Kidney (tissue), 14 donors: ENCODE measurements around the gene HDAC11. TPM values are rescaled to one million over a fixed set of nuclear protein-coding genes. Genes with fewer than 3 reads are reported as not detected.
A peak's percentile ranks its signal among the peaks of the same experiment; 100 is the strongest.
"Not testable (repeated sequence)": the region's sequence is repeated elsewhere in the genome, so short reads cannot be mapped to it uniquely, and the experiment has no call there.

Experiments
- DNase-seq, 5 donors: peaks; one replicate each; pipeline ENCODE4 v3.0.0-alpha.2; 2013 to 2020
- FAIRE-seq: peaks from 2 replicates; lab custom pipeline; 2012; peaks lifted over from hg19 to GRCh38; lab: Jason Lieb, UNC
- H3K27ac ChIP-seq, 2 donors: one replicate each; pipeline ENCODE4 v1.7.0; 2013; ENCODE audit warnings: low read depth in 2 of 2, low read length in 2 of 2, inconsistent platforms in 1 of 2
- H3K27me3 ChIP-seq: one replicate; pipeline ENCODE4 v1.7.1; 2013; ENCODE audit warnings: low read length, inconsistent platforms; ENCODE audit not compliant: control insufficient read depth, insufficient read depth
- H3K36me3 ChIP-seq, 3 donors: one replicate each; pipeline versions ENCODE4 v1.7.0 to v1.7.1; 2013; ENCODE audit warnings: low read length in 3 of 3, control low read depth in 1 of 3, inconsistent platforms in 1 of 3; ENCODE audit not compliant: insufficient read depth in 3 of 3, control insufficient read depth in 2 of 3
- H3K4me1 ChIP-seq, 3 donors: one replicate each; pipeline versions ENCODE4 v1.7.0 to v1.7.1; 2013; ENCODE audit warnings: low read length in 3 of 3, inconsistent platforms in 1 of 3, low read depth in 1 of 3; ENCODE audit not compliant: control insufficient read depth in 2 of 3, insufficient read depth in 2 of 3
- H3K4me3 ChIP-seq, 3 donors: one replicate each; pipeline versions ENCODE4 v1.7.0 to v1.8.1; 2013; ENCODE audit warnings: low read length in 3 of 3, control low read depth in 1 of 3, inconsistent platforms in 1 of 3
- H3K9ac ChIP-seq, 3 donors: one replicate each; pipeline versions ENCODE4 v1.7.0 to v1.7.1; 2013; ENCODE audit warnings: low read length in 3 of 3, control low read depth in 1 of 3, inconsistent platforms in 1 of 3
- H3K9me3 ChIP-seq, 3 donors: one replicate each; pipeline versions ENCODE4 v1.7.0 to v1.7.1; 2013; ENCODE audit warnings: low read length in 3 of 3, control low read depth in 1 of 3, inconsistent platforms in 1 of 3; ENCODE audit not compliant: control insufficient read depth in 2 of 3, insufficient read depth in 1 of 3
- CTCF ChIP-seq: IDR thresholded peaks from 3 replicates; pipeline ENCODE4 v1.5.1; 2012; ENCODE audit warnings: mild to moderate bottlenecking, moderate library complexity, borderline replicate concordance; ENCODE audit not compliant: insufficient read depth; ENCODE audit errors: extremely low read depth
- intact Hi-C: fragments of 100-400 bp; cut with DNase I; formaldehyde crosslinking; loops from one replicate; pipeline ENCODE4 v1.11.1; 2022
- polyA plus RNA-seq: library from polyadenylated mRNA; stranded (reverse); fragments of 350-450 nt; fragmentation: Illumina TruSeq; extraction: RNeasy Lipid Tissue Mini Kit (QIAGEN cat#74804); gene quantifications from one replicate; pipeline ENCODE4 v1.2.3, GENCODE V29; 2014; ENCODE audit warnings: low read depth, low replicate concordance; ENCODE audit not compliant: insufficient read depth
- total RNA-seq: library from RNA; stranded (reverse); fragmentation: NEBNext Ultra II Directional; extraction: Animal tissue kit (Norgen Biotek cat#: 25700); gene quantifications from one replicate; pipeline ENCODE4 v1.2.1, GENCODE V29; 2021
- donor health status: control.
- donor health status: control.
- donor health status: control.
- donor health status: control.
- donor health status: control.
- donor health status: DM: yes; HTN: yes; CAD: no.
- donor health status: Normal renal cell carcinoma (clear cell type).

The HDAC11 gene
- total and polyA plus RNA-seq, 2 donors from 2014 or later = 28.3 to 43.7 TPM

DNA sequence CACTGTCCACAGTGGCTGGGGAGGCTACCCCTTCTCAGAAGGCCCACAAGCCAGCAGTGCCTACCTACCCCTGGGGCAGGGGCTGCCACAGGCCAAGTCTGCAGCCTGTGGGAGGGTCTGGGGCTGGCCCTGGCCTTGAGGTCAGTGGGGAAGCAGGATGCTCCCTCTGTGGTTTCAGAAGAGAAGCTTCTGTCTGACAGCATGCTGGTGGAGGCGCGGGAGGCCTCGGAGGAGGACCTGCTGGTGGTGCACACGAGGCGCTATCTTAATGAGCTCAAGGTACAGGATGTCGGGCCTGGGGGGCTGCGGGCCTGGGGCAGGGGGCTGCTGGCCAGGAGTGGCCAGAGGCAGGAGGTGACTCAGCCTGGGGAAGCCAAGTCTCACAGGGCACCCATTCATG, 3.2 kb downstream of the HDAC11 start:
- H3K4me1 ChIP-seq = peaks cover 0 to 22% (median 10%) of the 10 kb centered on the region in 3 donors
- no peaks in the 10 kb centered on the region for H3K36me3 ChIP-seq
- TF ChIP-seq CTCF = no peak
- no peak overlapping the region for H3K9ac ChIP-seq
- FAIRE-seq (no peak), DNase-seq (peak in 1 of 5 donors; percentile 58)
- no peaks in the 10 kb centered on the region for H3K9me3 ChIP-seq
- intact Hi-C loops = no loop called here
- H3K4me3 ChIP-seq = no peak overlapping the region
- no peak overlapping the region for H3K27ac ChIP-seq
- no peaks in the 10 kb centered on the region for H3K27me3 ChIP-seq

DNA sequence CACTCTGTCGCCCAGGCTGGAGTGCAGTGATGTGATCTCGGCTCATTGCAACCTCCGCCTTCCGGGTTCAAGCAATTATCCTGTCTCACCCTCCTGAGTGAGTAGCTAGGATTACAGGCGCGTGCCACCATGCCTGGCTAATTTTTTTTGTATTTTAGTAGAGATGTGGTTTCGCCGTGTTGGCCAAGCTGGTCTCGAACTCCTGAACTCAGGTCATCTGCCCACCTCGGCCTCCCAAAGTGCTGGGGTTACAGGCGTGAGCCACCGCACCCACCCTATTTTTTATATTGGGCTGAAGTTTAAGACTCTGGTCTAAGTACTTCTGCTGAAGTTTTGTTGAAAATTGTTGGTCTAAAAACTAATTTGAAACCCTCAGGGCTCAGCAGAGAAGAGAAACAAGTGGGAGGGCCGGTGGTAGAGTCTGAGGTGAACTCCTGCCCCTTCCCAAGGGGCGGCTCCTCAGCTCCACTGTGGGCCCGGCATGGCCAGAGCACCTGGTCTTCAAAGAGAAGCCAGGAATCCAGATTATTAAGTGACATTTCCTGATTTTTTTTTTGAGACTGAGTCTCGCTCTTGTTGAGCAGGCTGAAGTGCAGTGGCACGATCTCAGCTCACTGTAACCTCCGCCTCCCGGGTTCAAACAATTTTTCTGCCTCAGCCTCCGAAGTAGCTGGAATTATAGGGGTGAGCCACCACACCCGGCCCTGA, 4.0 kb downstream of the HDAC11 start:
- intact Hi-C loops = no loop called here
- peak in 3 of 5 donors; percentile 58 to 77 (median 58) for DNase-seq

DNA sequence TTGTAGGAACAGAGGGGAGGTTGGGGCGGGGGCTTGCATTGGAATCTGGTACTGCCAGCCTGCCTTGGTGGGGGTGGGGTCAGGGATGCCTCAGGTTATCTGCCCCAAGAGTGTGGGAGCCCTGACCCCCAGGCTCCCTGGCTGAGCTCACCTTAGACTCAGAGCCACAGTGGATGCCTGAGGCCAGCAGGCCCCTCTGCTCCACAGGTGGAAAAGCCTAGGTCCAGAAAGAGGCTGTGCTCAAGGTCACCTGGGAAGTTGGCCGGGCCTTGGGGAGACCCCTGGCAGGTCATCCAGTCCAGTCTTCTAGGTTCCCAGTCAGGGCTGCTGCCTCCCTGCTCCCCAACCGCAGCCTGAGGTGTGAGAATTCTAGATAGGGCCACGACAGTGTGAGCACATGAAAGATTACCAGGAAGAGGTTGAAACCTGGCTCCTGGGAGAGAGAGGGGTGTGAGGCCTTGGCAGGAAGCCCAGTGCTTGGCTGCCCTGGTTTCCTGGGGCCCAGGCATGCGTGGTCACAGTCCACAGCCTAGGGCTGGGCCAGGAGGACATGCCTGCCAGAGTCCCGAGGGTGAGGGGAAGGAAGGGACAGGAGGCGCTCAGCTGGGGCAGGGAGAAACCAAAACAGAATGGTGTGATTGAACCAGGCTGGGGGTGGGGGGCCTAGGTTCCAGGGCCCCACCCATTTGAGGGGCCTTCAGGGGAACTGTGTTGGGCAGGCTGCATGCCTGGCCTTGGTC, 4.9 kb downstream of the HDAC11 start:
- peak overlapping the region in 1 of 3 donors; percentile 12 for H3K9ac ChIP-seq
- H3K36me3 ChIP-seq = no peaks in the 10 kb centered on the region
- TF ChIP-seq CTCF = no peak
- peak overlapping the region; percentile 69 to 91 for H3K27ac ChIP-seq
- FAIRE-seq = no peak
- intact Hi-C loops = no loop called here
- H3K27me3 ChIP-seq = no peaks in the 10 kb centered on the region
- H3K4me3 ChIP-seq = no peak overlapping the region
- peak; percentile 86 to 95 (median 89) for DNase-seq
- H3K9me3 ChIP-seq = no peaks in the 10 kb centered on the region
- H3K4me1 ChIP-seq = peaks cover 0 to 19% (median 10%) of the 10 kb centered on the region in 3 donors

More for the DNA sequence above, 4.0 kb downstream of the HDAC11 start:
- no peak for FAIRE-seq
- H3K4me1 ChIP-seq = peaks cover 0 to 20% (median 10%) of the 10 kb centered on the region in 3 donors
- no peaks in the 10 kb centered on the region for H3K9me3 ChIP-seq
- no peaks in the 10 kb centered on the region for H3K27me3 ChIP-seq
- no peaks in the 10 kb centered on the region for H3K36me3 ChIP-seq
- H3K4me3 ChIP-seq = no peak overlapping the region
- TF ChIP-seq CTCF = no peak
- H3K9ac ChIP-seq = peak overlapping the region in 1 of 3 donors; percentile 12
- H3K27ac ChIP-seq = peak overlapping the region; percentile 60 to 91

DNA sequence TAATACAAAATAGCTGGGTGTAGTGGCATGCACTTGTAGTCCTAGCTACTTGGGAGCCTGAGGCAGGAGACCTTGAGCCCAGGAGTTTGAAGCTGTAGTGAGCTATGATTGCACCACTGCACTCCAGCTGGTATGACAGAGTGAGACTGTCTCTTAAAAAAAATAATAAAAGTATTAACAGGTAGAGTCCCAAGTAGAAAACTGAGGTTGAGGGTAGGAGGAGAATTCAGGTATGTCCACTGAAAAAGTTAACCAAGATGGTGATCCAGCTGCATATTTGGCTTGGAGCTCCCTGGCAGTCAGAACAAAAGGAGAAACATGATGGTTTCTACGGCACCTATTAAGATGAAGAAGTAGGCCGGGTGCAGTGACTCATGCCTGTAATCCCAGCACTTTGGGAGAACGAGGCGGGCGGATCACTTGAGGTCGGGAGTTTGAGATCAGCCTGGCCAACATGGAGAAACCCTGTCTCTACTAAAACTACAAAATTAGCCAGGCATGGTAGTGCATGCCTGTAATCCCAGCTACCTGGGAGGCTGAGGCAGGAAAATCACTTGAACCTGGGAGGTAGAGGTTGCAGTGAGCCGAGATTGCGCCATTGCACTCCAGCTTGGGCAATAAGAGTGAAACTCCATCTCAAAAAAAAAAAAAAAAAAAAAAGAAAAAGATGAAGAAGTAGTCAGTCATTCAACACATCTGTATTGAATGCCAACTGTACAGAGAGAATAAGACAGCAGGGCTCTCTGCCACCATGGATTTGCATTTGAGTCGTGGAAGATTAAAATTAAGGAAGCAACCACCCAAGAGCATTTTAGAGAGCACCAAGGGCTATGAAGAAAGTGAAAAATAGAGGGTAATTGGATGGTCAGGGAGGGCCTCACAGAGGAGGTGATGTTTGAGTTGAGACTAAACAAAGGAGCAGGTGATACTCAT, 5.8 kb downstream of the HDAC11 start:
- Histone ChIP-seq H3K27ac (peak overlapping the region; percentile 69), H3K4me1 (peaks cover 0 to 15% (median 10%) of the 10 kb centered on the region in 3 donors)
- H3K9ac ChIP-seq, H3K36me3 ChIP-seq, intact Hi-C loops, H3K27me3 ChIP-seq, H3K9me3 ChIP-seq, H3K4me3 ChIP-seq, FAIRE-seq: not testable (repeated sequence)
- peak in 1 of 5 donors; percentile 49 for DNase-seq
